ENCODE results near the gene SERTAD3.

Gene SERTAD3

GRCh38 chr19:40415768-40416167 lies 28.4 kb downstream of the SERTAD3 start:
- H3K79me2 ChIP-seq (ENCODE audit: insufficient read depth, low read length): no peaks in the 10 kb centered on the region
- H3K27me3 ChIP-seq (ENCODE audit: insufficient read depth, low read length, poor library complexity): no peaks in the 10 kb centered on the region
- DNase-seq: no peak
- H3K9me3 ChIP-seq (ENCODE audit: insufficient read depth, low read length, severe bottlenecking): no peaks in the 10 kb centered on the region
- TF ChIP-seq, protein P1, sequence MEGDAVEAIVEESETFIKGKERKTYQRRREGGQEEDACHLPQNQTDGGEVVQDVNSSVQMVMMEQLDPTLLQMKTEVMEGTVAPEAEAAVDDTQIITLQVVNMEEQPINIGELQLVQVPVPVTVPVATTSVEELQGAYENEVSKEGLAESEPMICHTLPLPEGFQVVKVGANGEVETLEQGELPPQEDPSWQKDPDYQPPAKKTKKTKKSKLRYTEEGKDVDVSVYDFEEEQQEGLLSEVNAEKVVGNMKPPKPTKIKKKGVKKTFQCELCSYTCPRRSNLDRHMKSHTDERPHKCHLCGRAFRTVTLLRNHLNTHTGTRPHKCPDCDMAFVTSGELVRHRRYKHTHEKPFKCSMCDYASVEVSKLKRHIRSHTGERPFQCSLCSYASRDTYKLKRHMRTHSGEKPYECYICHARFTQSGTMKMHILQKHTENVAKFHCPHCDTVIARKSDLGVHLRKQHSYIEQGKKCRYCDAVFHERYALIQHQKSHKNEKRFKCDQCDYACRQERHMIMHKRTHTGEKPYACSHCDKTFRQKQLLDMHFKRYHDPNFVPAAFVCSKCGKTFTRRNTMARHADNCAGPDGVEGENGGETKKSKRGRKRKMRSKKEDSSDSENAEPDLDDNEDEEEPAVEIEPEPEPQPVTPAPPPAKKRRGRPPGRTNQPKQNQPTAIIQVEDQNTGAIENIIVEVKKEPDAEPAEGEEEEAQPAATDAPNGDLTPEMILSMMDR (IDR thresholded peaks at IDR 0.05; ENCODE audit: borderline replicate concordance, extremely low read depth, low read length, poor library complexity, severe bottlenecking): no peak
- no peak for TF ChIP-seq EZH2 (IDR thresholded peaks at IDR 0.05; ENCODE audit: borderline replicate concordance, low read depth, low read length, severe bottlenecking)
- no peaks in the 10 kb centered on the region for H3K36me3 ChIP-seq (ENCODE audit: insufficient read depth, low read length)
- no peak for ATAC-seq (ENCODE audit: insufficient read depth, low read depth)
- no peak overlapping the region for H2AFZ ChIP-seq (ENCODE audit: low read depth, low read length)
- H3K4me3 ChIP-seq (ENCODE audit: low read depth in 1 of 2, low read length in 2 of 2): no peak overlapping the region
- peaks cover 5% of the 10 kb centered on the region; the same call in 1 of the 2 replicates for H3K4me1 ChIP-seq (ENCODE audit: insufficient read depth, low read length)
- H3K4me2 ChIP-seq (ENCODE audit: insufficient read depth, low read length): no peak overlapping the region
- H3K27ac ChIP-seq (ENCODE audit: low read length): no peak overlapping the region
- H4K20me1 ChIP-seq (ENCODE audit: insufficient read depth, low read length): no peaks in the 10 kb centered on the region
- H3K9ac ChIP-seq (ENCODE audit: low read depth, low read length): no peak overlapping the region

DNA sequence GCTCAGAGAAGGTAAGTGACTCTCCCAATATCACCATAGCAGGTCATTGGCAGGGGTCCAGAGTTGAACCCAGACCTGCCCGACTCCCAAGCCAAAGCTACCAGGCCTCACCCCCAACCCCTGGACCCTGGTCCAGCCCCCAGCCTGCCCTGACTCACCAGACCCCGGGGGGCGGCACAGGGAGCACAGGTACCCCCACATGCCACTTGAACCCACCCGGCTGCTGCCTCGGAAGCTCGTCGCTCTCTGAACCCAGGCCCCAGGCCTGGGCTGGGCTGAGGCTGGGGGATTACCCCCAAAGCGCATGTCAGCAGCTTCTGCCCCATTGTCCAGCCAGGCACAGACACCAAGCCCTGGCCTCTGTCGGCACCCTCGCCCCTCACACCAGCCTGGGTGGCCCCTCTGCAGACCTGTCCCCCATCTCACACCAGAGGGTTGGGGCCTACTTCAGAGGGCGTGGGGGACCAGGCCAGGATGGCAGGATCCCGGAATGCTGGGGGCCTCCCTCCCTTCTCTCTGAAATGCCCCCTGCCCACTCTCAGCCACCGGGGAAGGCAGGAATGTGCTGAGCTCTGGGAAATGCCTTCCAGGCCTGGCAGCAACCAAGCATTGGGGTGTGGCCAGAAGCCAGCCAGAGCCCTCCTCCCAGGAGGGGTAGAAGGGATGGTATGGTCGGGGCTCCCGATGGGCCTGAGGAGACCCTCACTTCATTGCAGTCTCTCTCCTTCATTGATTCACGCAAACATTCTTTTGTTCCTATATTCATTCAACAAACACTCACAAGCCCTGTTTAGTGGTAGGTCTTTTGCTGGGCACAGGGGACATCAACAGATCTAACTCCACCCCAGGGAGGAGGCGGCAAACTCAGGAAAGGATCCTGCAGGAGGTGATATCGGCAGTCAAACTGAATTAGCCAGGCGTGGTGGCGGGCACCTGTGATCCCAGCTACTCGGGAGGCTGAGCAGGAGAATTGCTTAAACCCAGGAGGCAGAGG lies 29.3 kb downstream of the SERTAD3 start:
- TF ChIP-seq EZH2 (IDR thresholded peaks at IDR 0.05; ENCODE audit: borderline replicate concordance, low read depth, low read length, severe bottlenecking): no peak
- TF ChIP-seq, protein P1 (IDR thresholded peaks at IDR 0.05; ENCODE audit: borderline replicate concordance, extremely low read depth, low read length, poor library complexity, severe bottlenecking): no peak
- no peak overlapping the region for H3K9ac ChIP-seq (ENCODE audit: low read depth, low read length)
- DNase-seq: no peak
- no peaks in the 10 kb centered on the region for H3K79me2 ChIP-seq (ENCODE audit: insufficient read depth, low read length)
- no peak overlapping the region for H3K4me3 ChIP-seq (ENCODE audit: low read depth in 1 of 2, low read length in 2 of 2)
- H3K36me3 ChIP-seq (ENCODE audit: insufficient read depth, low read length): no peaks in the 10 kb centered on the region
- no peaks in the 10 kb centered on the region for H4K20me1 ChIP-seq (ENCODE audit: insufficient read depth, low read length)
- no peak overlapping the region for H2AFZ ChIP-seq (ENCODE audit: low read depth, low read length)
- no peaks in the 10 kb centered on the region for H3K4me1 ChIP-seq (ENCODE audit: insufficient read depth, low read length)
- no peak for ATAC-seq (ENCODE audit: insufficient read depth, low read depth)
- no peak overlapping the region for H3K4me2 ChIP-seq (ENCODE audit: insufficient read depth, low read length)
- no peaks in the 10 kb centered on the region for H3K27me3 ChIP-seq (ENCODE audit: insufficient read depth, low read length, poor library complexity)
- no peak overlapping the region for H3K27ac ChIP-seq (ENCODE audit: low read length)
- H3K9me3 ChIP-seq (ENCODE audit: insufficient read depth, low read length, severe bottlenecking): no peaks in the 10 kb centered on the region

DNA sequence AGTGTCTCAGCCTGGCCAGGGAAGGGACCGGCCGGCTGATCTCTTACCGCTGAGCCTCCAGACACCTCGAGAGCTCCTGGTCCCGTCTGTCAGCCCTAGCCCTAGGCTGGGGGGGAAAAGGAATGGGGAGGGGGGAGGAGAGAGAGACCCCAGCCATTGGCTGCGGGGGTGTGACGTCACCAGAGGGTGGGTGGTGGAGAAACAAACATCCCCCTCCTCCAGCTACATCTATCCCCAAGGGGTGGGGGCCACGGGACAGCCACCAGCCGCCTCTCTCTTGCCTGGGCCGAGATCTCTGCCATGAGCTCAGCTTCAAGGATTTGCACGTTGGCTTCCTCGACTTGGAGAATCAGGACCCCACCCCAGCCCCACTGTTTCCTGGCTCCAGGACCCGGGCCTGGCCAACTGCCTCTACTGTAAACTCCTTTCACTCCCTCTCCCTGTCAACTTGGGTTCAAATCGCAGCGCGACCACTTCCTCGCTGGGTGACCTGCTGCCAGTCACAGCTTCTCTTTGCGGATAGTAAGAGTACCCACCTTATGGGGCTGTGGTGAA lies 30.8 kb downstream of the SERTAD3 start, which contains the start of gene PRX:
TSS of gene PRX (minus strand) at position 88 of the 555 bp plus-strand sequence. CDS start 5,446 bp downstream, outside the sequence.
- H3K27ac ChIP-seq (ENCODE audit: low read length): no peak within 1 kb of the TSS
- no peak within 1 kb of the TSS for H3K9ac ChIP-seq (ENCODE audit: low read depth, low read length)
- no peak within 1 kb of the TSS for H3K4me3 ChIP-seq (ENCODE audit: low read depth in 1 of 2, low read length in 2 of 2)

More for the DNA sequence above, 30.8 kb downstream of the SERTAD3 start, which contains the start of gene PRX:
- Histone ChIP-seq H3K9me3 (ENCODE audit: insufficient read depth, low read length, severe bottlenecking) (no peaks in the 10 kb centered on the region), H4K20me1 (ENCODE audit: insufficient read depth, low read length) (no peaks in the 10 kb centered on the region), H3K36me3 (ENCODE audit: insufficient read depth, low read length) (no peaks in the 10 kb centered on the region), H3K4me1 (ENCODE audit: insufficient read depth, low read length) (no peaks in the 10 kb centered on the region), H3K79me2 (ENCODE audit: insufficient read depth, low read length) (no peaks in the 10 kb centered on the region), H3K27me3 (ENCODE audit: insufficient read depth, low read length, poor library complexity) (no peaks in the 10 kb centered on the region), H2AFZ (ENCODE audit: low read depth, low read length) (no peak within 1 kb of the TSS), H3K4me2 (ENCODE audit: insufficient read depth, low read length) (no peak within 1 kb of the TSS)
- DNase-seq: no peak
- TF ChIP-seq, protein P1 (IDR thresholded peaks at IDR 0.05; ENCODE audit: borderline replicate concordance, extremely low read depth, low read length, poor library complexity, severe bottlenecking): no peak
- TF ChIP-seq EZH2 (IDR thresholded peaks at IDR 0.05; ENCODE audit: borderline replicate concordance, low read depth, low read length, severe bottlenecking): no peak
- no peak for ATAC-seq (ENCODE audit: insufficient read depth, low read depth)
